Measurements from ENCODE around the gene SUSD4.

DNA sequence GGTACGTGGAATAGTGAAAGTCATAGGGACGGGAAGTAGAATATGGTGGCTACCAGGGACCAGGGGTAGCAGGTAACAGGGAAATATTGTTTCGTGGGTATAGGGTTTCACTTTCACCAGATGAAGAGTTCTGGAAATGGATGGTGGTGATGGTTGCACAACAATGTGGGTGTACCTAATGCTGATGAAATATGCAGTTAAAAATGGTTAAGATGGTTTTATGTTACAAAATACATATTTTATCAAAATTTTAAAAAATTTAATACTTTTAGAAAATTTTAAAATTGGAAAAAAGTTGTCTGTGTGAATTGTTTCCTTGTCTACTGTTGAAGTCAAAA lies 165.4 kb downstream of the SUSD4 start:
- TF ChIP-seq CTCF (conservative IDR thresholded peaks at IDR 0.05 in 1 of 2, IDR thresholded peaks at IDR 0.05 in 1 of 2; ENCODE audit: extremely low read depth in 1 of 2, insufficient read depth in 1 of 2, low read depth in 1 of 2, low read length in 2 of 2): no peak
- TF ChIP-seq EZH2 (IDR thresholded peaks at IDR 0.05; ENCODE audit: borderline replicate concordance, low read length): no peak
